Stimulated activated CD8-positive, alpha-beta memory T cell treated with anti-CD3 and anti-CD28 coated beads, Interleukin-7, amount 100 ng/mL, for 24 hours (primary cell): ENCODE results near the gene MFAP4.

Experiments
- DNase-seq: peaks from one replicate; pipeline ENCODE4 v3.0.0-alpha.2; 2020; ENCODE audit warnings: low read depth

Gene MFAP4

DNA sequence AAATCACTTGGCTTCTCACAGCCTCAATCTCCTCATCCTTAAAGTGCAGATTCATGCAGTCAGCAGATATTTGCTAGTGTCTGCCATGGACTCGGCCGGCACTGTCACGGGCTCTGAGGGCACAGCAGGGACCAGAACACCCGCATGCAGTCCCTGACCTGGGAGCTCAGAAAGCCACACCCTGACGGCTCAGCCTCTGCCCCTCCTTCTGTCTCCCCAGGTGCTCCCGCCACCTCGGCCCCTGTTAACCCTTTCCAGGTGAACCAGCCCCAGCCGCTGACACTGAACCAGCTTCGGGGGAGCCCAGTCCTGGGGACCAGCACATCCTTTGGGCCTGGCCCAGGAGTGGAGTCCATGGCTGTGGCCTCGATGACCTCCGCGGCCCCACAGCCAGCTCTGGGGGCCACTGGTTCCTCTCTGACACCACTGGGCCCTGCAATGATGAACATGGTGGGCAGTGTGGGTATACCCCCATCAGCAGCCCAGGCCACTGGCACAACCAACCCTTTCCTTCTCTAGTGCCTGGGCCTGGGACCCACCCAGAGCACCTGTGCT is 53.2 kb downstream of the MFAP4 start:
- DNase-seq, result no peak
